WTC11 (cell line): ENCODE measurements around the gene IL36RN. TPM values are rescaled to one million over a fixed set of nuclear protein-coding genes. Genes with fewer than 3 reads are reported as not detected.

Source experiments
- ATAC-seq: fragments of 200-7000 bp; cut with Tn5 transposase; 2 replicates; pipeline ENCODE4 v1.10.0; 2021; ENCODE audit warnings: mild to moderate bottlenecking, moderate library complexity
- CTCF ChIA-PET: fragments of 300-600 bp; sonication (Branson Sonifier 250); formaldehyde crosslinking; loops from one replicate; lab custom pipeline; 2021; ENCODE audit warnings: antibody characterized with exemption; lab: Charles Lee
- POLR2A ChIA-PET: fragments of 350-600 bp; sonication (Branson Sonifier 250); formaldehyde crosslinking; loops from one replicate; lab custom pipeline; 2021; ENCODE audit warnings: antibody characterized with exemption; lab: Charles Lee
- DNase-seq: peaks from one replicate; pipeline ENCODE4 v3.0.0; 2021; ENCODE audit warnings: low spot score
- H3K27ac Mint-ChIP-seq: 2 replicates; pipeline ENCODE4 v1.8.0; 2021; ENCODE audit warnings: mixed read lengths
- H3K27me3 Mint-ChIP-seq: 2 replicates; pipeline ENCODE4 v1.8.0; 2021; ENCODE audit warnings: low read depth, mild to moderate bottlenecking, moderate library complexity, mixed read lengths
- H3K36me3 Mint-ChIP-seq: 2 replicates; pipeline ENCODE4 v1.8.0; 2021; ENCODE audit warnings: mixed read lengths
- H3K4me1 Mint-ChIP-seq: 2 replicates; pipeline ENCODE4 v1.8.0; 2022; ENCODE audit warnings: mixed read lengths
- H3K4me3 Mint-ChIP-seq: 2 replicates; pipeline ENCODE4 v1.8.0; 2021; ENCODE audit warnings: mild to moderate bottlenecking, moderate library complexity, mixed read lengths
- H3K9me3 Mint-ChIP-seq: 2 replicates; pipeline ENCODE4 v1.8.0; 2021; ENCODE audit warnings: mixed read lengths
- ATF1 ChIP-seq: sonication (generic); formaldehyde crosslinking; IDR thresholded peaks from 2 replicates; pipeline ENCODE4 v1.8.1; 2023; ENCODE audit warnings: mild to moderate bottlenecking, moderate library complexity, missing genetic modification reagents
- CBFB ChIP-seq: sonication (generic); formaldehyde crosslinking; IDR thresholded peaks from 2 replicates; pipeline ENCODE4 v1.8.1; 2022; ENCODE audit warnings: mild to moderate bottlenecking, low read depth, missing genetic modification reagents
- EMX1 ChIP-seq: fragments of 250-450 bp; sonication (Bioruptor Pico); IDR thresholded peaks from 2 replicates; pipeline ENCODE4 v1.8.0; 2021; ENCODE audit warnings: mild to moderate bottlenecking
- GABPB1 ChIP-seq: sonication (generic); formaldehyde crosslinking; IDR thresholded peaks from 2 replicates; pipeline ENCODE4 v1.8.1; 2023; ENCODE audit warnings: mild to moderate bottlenecking, missing genetic modification reagents
- HMGA2 ChIP-seq: fragments of 250-450 bp; sonication (Bioruptor Pico); IDR thresholded peaks from 2 replicates; pipeline ENCODE4 v1.4.0; 2021; ENCODE audit warnings: mild to moderate bottlenecking, moderate library complexity
- RELA ChIP-seq: sonication (generic); formaldehyde crosslinking; IDR thresholded peaks from 2 replicates; pipeline ENCODE4 v1.8.1; 2022; ENCODE audit warnings: missing genetic modification reagents, mild to moderate bottlenecking, borderline replicate concordance
- TP53 ChIP-seq: sonication (generic); formaldehyde crosslinking; IDR thresholded peaks from 2 replicates; pipeline ENCODE4 v1.8.1; 2023; ENCODE audit warnings: mild to moderate bottlenecking, missing genetic modification reagents
- ZNF121 ChIP-seq: sonication (generic); formaldehyde crosslinking; IDR thresholded peaks from 2 replicates; pipeline ENCODE4 v1.8.0; 2023; ENCODE audit warnings: missing genetic modification reagents
- ZNF138 ChIP-seq: sonication (generic); formaldehyde crosslinking; conservative IDR thresholded peaks from 2 replicates; pipeline ENCODE4 v1.8.1; 2022; ENCODE audit warnings: mild to moderate bottlenecking, moderate library complexity, missing genetic modification reagents
- ZNF263 ChIP-seq: sonication (generic); formaldehyde crosslinking; IDR thresholded peaks from 2 replicates; pipeline ENCODE4 v1.8.1; 2022; ENCODE audit warnings: low read depth, mild to moderate bottlenecking, moderate library complexity, missing genetic modification reagents
- ZNF423 ChIP-seq: fragments of 250-450 bp; sonication (Bioruptor Pico); IDR thresholded peaks from 2 replicates; pipeline ENCODE4 v2.1.2; 2022; ENCODE audit warnings: mild to moderate bottlenecking, moderate library complexity
- ZNF671 ChIP-seq: fragments of 250-450 bp; sonication (Bioruptor Pico); IDR thresholded peaks from 2 replicates; pipeline ENCODE4 v1.8.0; 2021; ENCODE audit warnings: mild to moderate bottlenecking
- total RNA-seq: library from RNA; stranded (reverse); gene quantifications from 3 replicates; pipeline ENCODE4 v1.2.3, GENCODE V29; 2021
- TF ChIP-seq, protein P1 (sequence below): sonication (generic); formaldehyde crosslinking; IDR thresholded peaks from 2 replicates; pipeline ENCODE4 v1.8.0; 2023; ENCODE audit warnings: missing genetic modification reagents, mild to moderate bottlenecking, borderline replicate concordance
- TF ChIP-seq, protein P2 (sequence below): sonication (generic); formaldehyde crosslinking; IDR thresholded peaks from 2 replicates; pipeline ENCODE4 v1.8.1; 2023; ENCODE audit warnings: mild to moderate bottlenecking, missing genetic modification reagents, moderate library complexity
- TF ChIP-seq, protein P3 (sequence below): sonication (generic); formaldehyde crosslinking; conservative IDR thresholded peaks from 2 replicates; pipeline ENCODE4 v1.8.1; 2022; ENCODE audit warnings: mild to moderate bottlenecking, missing genetic modification reagents
- TF ChIP-seq, protein P4 (sequence below): sonication (generic); formaldehyde crosslinking; conservative IDR thresholded peaks from 2 replicates; pipeline ENCODE4 v1.8.1; 2023; ENCODE audit warnings: mild to moderate bottlenecking, low read depth, missing genetic modification reagents, moderate library complexity
- TF ChIP-seq, protein P5 (sequence below): fragments of 250-450 bp; sonication (Bioruptor Pico); IDR thresholded peaks from 2 replicates; pipeline ENCODE4 v1.8.0; 2021; ENCODE audit warnings: mild to moderate bottlenecking
- TF ChIP-seq, protein P6 (sequence below): fragments of 250-450 bp; sonication (Bioruptor Pico); conservative IDR thresholded peaks from 2 replicates; pipeline ENCODE4 v1.9.0; 2021; ENCODE audit warnings: mild to moderate bottlenecking
- TF ChIP-seq, protein P7 (sequence below): sonication (generic); formaldehyde crosslinking; IDR thresholded peaks from 2 replicates; pipeline ENCODE4 v1.8.0; 2022; ENCODE audit warnings: mild to moderate bottlenecking, missing genetic modification reagents

IL36RN gene
- total RNA-seq, 1 experiment from 2014 or later, result not detected

DNA sequence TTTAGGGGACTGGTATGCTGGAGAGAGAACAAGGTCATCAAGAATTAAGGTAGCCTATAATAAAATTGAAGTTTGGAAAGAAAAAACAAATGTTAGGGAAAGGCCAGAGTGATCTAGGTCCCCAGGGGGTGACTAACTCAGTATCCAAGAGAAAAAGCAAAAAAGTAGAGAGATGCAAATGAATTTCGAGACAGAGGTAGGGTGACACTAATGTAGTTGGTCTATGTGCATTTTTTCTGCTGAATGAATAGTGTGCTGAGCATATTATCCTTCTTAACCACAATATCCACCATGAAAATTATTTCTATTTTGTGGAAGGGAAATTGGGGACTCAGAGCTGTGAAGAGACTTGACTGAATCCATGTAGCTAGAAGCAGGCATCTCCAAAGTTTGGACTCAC lies 44.0 kb upstream of the IL36RN start (continued):
- TF ChIP-seq, protein P1, sequence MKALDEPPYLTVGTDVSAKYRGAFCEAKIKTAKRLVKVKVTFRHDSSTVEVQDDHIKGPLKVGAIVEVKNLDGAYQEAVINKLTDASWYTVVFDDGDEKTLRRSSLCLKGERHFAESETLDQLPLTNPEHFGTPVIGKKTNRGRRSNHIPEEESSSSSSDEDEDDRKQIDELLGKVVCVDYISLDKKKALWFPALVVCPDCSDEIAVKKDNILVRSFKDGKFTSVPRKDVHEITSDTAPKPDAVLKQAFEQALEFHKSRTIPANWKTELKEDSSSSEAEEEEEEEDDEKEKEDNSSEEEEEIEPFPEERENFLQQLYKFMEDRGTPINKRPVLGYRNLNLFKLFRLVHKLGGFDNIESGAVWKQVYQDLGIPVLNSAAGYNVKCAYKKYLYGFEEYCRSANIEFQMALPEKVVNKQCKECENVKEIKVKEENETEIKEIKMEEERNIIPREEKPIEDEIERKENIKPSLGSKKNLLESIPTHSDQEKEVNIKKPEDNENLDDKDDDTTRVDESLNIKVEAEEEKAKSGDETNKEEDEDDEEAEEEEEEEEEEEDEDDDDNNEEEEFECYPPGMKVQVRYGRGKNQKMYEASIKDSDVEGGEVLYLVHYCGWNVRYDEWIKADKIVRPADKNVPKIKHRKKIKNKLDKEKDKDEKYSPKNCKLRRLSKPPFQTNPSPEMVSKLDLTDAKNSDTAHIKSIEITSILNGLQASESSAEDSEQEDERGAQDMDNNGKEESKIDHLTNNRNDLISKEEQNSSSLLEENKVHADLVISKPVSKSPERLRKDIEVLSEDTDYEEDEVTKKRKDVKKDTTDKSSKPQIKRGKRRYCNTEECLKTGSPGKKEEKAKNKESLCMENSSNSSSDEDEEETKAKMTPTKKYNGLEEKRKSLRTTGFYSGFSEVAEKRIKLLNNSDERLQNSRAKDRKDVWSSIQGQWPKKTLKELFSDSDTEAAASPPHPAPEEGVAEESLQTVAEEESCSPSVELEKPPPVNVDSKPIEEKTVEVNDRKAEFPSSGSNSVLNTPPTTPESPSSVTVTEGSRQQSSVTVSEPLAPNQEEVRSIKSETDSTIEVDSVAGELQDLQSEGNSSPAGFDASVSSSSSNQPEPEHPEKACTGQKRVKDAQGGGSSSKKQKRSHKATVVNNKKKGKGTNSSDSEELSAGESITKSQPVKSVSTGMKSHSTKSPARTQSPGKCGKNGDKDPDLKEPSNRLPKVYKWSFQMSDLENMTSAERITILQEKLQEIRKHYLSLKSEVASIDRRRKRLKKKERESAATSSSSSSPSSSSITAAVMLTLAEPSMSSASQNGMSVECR (CRISPR knock-in tag), result no peak
- TF ChIP-seq ATF1 (CRISPR knock-in tag) (no peak), CBFB (CRISPR knock-in tag) (no peak), ZNF121 (no peak), EMX1 (CRISPR knock-in tag) (no peak)
- TF ChIP-seq, protein P2, sequence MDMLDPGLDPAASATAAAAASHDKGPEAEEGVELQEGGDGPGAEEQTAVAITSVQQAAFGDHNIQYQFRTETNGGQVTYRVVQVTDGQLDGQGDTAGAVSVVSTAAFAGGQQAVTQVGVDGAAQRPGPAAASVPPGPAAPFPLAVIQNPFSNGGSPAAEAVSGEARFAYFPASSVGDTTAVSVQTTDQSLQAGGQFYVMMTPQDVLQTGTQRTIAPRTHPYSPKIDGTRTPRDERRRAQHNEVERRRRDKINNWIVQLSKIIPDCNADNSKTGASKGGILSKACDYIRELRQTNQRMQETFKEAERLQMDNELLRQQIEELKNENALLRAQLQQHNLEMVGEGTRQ (CRISPR knock-in tag), result no peak

DNA sequence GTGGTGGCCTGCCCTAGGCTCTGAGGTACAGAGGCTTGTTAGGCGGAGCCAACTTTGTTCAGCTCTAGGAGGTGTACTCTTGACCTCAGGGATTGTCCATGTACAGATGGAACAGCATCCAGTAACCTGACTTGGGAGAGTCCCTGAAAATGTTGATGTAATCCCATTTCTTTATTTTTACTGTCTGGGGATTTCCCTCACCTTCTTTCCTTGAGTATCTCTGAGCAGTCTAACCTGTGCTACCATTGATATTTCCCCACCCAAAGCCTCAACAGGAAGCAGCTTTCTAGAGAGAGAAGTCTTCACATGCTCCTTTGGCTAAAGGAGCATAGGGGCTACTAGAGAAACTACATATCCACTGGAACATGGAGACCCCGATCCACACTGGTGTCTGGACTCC lies 43.3 kb upstream of the IL36RN start:
- Mint-ChIP-seq H3K9me3 (peaks cover 56% of the 10 kb centered on the region), H3K27me3 (peaks cover 55% of the 10 kb centered on the region), H3K36me3 (no peaks in the 10 kb centered on the region; the same call in 1 of the 2 replicates), H3K4me3 (no peak overlapping the region), H3K27ac (no peak overlapping the region), H3K4me1 (no peaks in the 10 kb centered on the region)
- TF ChIP-seq, protein P3, sequence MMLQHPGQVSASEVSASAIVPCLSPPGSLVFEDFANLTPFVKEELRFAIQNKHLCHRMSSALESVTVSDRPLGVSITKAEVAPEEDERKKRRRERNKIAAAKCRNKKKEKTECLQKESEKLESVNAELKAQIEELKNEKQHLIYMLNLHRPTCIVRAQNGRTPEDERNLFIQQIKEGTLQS (CRISPR knock-in tag), result no peak
- TF ChIP-seq ZNF671 (CRISPR knock-in tag), result no peak
- TF ChIP-seq ZNF138 (CRISPR knock-in tag), result no peak
- TF ChIP-seq, protein P4, sequence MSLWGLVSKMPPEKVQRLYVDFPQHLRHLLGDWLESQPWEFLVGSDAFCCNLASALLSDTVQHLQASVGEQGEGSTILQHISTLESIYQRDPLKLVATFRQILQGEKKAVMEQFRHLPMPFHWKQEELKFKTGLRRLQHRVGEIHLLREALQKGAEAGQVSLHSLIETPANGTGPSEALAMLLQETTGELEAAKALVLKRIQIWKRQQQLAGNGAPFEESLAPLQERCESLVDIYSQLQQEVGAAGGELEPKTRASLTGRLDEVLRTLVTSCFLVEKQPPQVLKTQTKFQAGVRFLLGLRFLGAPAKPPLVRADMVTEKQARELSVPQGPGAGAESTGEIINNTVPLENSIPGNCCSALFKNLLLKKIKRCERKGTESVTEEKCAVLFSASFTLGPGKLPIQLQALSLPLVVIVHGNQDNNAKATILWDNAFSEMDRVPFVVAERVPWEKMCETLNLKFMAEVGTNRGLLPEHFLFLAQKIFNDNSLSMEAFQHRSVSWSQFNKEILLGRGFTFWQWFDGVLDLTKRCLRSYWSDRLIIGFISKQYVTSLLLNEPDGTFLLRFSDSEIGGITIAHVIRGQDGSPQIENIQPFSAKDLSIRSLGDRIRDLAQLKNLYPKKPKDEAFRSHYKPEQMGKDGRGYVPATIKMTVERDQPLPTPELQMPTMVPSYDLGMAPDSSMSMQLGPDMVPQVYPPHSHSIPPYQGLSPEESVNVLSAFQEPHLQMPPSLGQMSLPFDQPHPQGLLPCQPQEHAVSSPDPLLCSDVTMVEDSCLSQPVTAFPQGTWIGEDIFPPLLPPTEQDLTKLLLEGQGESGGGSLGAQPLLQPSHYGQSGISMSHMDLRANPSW (CRISPR knock-in tag), result no peak
- TF ChIP-seq, protein P5, sequence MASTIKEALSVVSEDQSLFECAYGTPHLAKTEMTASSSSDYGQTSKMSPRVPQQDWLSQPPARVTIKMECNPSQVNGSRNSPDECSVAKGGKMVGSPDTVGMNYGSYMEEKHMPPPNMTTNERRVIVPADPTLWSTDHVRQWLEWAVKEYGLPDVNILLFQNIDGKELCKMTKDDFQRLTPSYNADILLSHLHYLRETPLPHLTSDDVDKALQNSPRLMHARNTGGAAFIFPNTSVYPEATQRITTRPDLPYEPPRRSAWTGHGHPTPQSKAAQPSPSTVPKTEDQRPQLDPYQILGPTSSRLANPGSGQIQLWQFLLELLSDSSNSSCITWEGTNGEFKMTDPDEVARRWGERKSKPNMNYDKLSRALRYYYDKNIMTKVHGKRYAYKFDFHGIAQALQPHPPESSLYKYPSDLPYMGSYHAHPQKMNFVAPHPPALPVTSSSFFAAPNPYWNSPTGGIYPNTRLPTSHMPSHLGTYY (CRISPR knock-in tag), result no peak
- no peak for TF ChIP-seq GABPB1
- TF ChIP-seq TP53 (CRISPR knock-in tag), result no peak
- TF ChIP-seq HMGA2 (CRISPR knock-in tag), result no peak
- TF ChIP-seq, protein P6, sequence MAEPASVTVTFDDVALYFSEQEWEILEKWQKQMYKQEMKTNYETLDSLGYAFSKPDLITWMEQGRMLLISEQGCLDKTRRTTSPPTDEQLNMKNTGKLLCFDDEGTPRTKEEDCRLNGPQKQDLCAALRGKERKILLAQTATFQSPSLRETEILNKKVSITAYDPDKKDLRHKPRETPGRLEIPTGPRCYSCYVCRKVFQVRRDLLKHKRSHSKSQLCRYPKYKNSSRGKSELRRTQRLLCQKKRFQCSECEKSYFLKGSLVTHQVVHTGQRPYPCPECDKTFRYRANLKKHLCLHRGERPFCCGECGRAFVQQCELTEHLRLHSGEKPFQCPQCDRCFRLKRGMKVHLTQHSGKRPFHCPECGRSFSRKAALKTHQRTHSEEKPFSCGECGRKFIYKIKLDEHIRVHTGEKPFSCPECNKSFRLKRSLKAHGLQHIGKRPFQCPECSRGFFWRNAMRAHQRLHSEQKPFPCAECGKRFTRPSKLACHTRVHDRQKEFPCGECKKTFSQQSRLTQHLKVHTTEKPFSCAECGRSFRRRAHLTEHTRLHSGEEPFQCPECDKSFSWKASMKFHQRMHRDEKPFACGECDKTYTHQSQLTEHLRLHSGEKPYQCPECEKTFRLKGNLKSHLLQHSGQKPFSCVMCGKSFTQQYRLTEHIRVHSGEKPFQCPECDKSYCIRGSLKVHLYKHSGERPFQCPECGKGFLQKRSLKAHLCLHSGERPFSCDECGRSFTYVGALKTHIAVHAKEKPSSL, result no peak
- TF ChIP-seq ZNF423 (CRISPR knock-in tag), result no peak
- TF ChIP-seq, protein P2 (CRISPR knock-in tag), result no peak
- TF ChIP-seq, protein P7, sequence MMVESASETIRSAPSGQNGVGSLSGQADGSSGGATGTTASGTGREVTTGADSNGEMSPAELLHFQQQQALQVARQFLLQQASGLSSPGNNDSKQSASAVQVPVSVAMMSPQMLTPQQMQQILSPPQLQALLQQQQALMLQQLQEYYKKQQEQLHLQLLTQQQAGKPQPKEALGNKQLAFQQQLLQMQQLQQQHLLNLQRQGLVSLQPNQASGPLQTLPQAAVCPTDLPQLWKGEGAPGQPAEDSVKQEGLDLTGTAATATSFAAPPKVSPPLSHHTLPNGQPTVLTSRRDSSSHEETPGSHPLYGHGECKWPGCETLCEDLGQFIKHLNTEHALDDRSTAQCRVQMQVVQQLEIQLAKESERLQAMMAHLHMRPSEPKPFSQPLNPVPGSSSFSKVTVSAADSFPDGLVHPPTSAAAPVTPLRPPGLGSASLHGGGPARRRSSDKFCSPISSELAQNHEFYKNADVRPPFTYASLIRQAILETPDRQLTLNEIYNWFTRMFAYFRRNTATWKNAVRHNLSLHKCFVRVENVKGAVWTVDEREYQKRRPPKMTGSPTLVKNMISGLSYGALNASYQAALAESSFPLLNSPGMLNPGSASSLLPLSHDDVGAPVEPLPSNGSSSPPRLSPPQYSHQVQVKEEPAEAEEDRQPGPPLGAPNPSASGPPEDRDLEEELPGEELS (CRISPR knock-in tag), result no peak
- no peak for TF ChIP-seq RELA (CRISPR knock-in tag)
- TF ChIP-seq ZNF263 (CRISPR knock-in tag), result no peak
- DNase-seq (no peak), ATAC-seq (no peak)
- POLR2A ChIA-PET, result interaction anchor here (0.7 kb wide), 1 partner anchor 12 kb away, joined by 3 read pairs; no protein-coding TSS in a partner anchor
- CTCF ChIA-PET, result interaction anchor here (1.7 kb wide), 1 partner anchor 65 kb away, joined by 3 read pairs; no protein-coding TSS in a partner anchor
